ENCODE data around the gene PNPT1. TPM values are rescaled to one million over a fixed set of nuclear protein-coding genes. Genes with fewer than 3 reads are reported as not detected.

PNPT1 gene
- total and polyA plus RNA-seq, 9 of the 15 experiments (the other 6 are each of a cell fraction or from before 2014, with no cell fraction given) = 46.5 to 104 (median 62.7) TPM

DNA sequence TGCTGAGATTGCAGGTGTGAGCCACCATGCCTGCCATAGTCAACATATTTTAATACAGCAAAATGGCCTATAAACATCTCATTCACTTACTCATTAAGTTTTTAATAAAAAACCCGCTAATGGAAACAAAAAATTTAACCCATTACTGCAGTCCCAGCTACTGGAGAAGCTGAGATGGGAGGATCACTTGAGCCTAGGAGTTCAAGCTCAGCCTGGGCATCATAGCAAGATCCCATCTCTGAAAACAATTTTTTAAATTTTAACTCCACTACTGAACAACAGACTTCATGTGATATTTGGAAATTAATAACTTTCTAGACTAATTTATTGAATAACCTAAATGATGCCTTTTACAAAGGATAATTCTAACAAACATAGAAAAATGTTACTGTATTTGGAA lies 81.6 kb downstream of the PNPT1 start (continued):
- TF ChIP-seq, protein P1, sequence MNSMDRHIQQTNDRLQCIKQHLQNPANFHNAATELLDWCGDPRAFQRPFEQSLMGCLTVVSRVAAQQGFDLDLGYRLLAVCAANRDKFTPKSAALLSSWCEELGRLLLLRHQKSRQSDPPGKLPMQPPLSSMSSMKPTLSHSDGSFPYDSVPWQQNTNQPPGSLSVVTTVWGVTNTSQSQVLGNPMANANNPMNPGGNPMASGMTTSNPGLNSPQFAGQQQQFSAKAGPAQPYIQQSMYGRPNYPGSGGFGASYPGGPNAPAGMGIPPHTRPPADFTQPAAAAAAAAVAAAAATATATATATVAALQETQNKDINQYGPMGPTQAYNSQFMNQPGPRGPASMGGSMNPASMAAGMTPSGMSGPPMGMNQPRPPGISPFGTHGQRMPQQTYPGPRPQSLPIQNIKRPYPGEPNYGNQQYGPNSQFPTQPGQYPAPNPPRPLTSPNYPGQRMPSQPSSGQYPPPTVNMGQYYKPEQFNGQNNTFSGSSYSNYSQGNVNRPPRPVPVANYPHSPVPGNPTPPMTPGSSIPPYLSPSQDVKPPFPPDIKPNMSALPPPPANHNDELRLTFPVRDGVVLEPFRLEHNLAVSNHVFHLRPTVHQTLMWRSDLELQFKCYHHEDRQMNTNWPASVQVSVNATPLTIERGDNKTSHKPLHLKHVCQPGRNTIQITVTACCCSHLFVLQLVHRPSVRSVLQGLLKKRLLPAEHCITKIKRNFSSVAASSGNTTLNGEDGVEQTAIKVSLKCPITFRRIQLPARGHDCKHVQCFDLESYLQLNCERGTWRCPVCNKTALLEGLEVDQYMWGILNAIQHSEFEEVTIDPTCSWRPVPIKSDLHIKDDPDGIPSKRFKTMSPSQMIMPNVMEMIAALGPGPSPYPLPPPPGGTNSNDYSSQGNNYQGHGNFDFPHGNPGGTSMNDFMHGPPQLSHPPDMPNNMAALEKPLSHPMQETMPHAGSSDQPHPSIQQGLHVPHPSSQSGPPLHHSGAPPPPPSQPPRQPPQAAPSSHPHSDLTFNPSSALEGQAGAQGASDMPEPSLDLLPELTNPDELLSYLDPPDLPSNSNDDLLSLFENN (IDR thresholded peaks at IDR 0.05; ENCODE audit: low read depth in 2 of 2, low read length in 2 of 2) = no peak
- TF ChIP-seq ZKSCAN1 (IDR thresholded peaks at IDR 0.05; ENCODE audit: low read depth, low read length) = no peak
- TF ChIP-seq CBFA2T3 (IDR thresholded peaks at IDR 0.05) = no peak
- TF ChIP-seq CBX5 (IDR thresholded peaks at IDR 0.05; ENCODE audit: borderline replicate concordance, low read depth) = no peak
- TF ChIP-seq HMBOX1 (IDR thresholded peaks at IDR 0.05) = no peak
- TF ChIP-seq, protein P2, sequence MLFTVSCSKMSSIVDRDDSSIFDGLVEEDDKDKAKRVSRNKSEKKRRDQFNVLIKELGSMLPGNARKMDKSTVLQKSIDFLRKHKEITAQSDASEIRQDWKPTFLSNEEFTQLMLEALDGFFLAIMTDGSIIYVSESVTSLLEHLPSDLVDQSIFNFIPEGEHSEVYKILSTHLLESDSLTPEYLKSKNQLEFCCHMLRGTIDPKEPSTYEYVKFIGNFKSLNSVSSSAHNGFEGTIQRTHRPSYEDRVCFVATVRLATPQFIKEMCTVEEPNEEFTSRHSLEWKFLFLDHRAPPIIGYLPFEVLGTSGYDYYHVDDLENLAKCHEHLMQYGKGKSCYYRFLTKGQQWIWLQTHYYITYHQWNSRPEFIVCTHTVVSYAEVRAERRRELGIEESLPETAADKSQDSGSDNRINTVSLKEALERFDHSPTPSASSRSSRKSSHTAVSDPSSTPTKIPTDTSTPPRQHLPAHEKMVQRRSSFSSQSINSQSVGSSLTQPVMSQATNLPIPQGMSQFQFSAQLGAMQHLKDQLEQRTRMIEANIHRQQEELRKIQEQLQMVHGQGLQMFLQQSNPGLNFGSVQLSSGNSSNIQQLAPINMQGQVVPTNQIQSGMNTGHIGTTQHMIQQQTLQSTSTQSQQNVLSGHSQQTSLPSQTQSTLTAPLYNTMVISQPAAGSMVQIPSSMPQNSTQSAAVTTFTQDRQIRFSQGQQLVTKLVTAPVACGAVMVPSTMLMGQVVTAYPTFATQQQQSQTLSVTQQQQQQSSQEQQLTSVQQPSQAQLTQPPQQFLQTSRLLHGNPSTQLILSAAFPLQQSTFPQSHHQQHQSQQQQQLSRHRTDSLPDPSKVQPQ (CRISPR knock-in tag; IDR thresholded peaks at IDR 0.05; ENCODE audit: borderline replicate concordance) = no peak
- TF ChIP-seq RFX1 (IDR thresholded peaks at IDR 0.05) = no peak
- TF ChIP-seq, protein P3, sequence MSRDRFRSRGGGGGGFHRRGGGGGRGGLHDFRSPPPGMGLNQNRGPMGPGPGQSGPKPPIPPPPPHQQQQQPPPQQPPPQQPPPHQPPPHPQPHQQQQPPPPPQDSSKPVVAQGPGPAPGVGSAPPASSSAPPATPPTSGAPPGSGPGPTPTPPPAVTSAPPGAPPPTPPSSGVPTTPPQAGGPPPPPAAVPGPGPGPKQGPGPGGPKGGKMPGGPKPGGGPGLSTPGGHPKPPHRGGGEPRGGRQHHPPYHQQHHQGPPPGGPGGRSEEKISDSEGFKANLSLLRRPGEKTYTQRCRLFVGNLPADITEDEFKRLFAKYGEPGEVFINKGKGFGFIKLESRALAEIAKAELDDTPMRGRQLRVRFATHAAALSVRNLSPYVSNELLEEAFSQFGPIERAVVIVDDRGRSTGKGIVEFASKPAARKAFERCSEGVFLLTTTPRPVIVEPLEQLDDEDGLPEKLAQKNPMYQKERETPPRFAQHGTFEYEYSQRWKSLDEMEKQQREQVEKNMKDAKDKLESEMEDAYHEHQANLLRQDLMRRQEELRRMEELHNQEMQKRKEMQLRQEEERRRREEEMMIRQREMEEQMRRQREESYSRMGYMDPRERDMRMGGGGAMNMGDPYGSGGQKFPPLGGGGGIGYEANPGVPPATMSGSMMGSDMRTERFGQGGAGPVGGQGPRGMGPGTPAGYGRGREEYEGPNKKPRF (IDR thresholded peaks at IDR 0.05; ENCODE audit: low read depth, low read length) = no peak
- no peak for TF ChIP-seq JUNB (CRISPR knock-in tag; conservative IDR thresholded peaks at IDR 0.05)
- TF ChIP-seq, protein P4, sequence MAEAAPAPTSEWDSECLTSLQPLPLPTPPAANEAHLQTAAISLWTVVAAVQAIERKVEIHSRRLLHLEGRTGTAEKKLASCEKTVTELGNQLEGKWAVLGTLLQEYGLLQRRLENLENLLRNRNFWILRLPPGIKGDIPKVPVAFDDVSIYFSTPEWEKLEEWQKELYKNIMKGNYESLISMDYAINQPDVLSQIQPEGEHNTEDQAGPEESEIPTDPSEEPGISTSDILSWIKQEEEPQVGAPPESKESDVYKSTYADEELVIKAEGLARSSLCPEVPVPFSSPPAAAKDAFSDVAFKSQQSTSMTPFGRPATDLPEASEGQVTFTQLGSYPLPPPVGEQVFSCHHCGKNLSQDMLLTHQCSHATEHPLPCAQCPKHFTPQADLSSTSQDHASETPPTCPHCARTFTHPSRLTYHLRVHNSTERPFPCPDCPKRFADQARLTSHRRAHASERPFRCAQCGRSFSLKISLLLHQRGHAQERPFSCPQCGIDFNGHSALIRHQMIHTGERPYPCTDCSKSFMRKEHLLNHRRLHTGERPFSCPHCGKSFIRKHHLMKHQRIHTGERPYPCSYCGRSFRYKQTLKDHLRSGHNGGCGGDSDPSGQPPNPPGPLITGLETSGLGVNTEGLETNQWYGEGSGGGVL (CRISPR knock-in tag; IDR thresholded peaks at IDR 0.05) = no peak
- TF ChIP-seq, protein P5, sequence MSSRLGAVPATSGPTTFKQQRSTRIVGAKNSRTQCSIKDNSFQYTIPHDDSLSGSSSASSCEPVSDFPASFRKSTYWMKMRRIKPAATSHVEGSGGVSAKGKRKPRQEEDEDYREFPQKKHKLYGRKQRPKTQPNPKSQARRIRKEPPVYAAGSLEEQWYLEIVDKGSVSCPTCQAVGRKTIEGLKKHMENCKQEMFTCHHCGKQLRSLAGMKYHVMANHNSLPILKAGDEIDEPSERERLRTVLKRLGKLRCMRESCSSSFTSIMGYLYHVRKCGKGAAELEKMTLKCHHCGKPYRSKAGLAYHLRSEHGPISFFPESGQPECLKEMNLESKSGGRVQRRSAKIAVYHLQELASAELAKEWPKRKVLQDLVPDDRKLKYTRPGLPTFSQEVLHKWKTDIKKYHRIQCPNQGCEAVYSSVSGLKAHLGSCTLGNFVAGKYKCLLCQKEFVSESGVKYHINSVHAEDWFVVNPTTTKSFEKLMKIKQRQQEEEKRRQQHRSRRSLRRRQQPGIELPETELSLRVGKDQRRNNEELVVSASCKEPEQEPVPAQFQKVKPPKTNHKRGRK (tag; IDR thresholded peaks at IDR 0.05) = no peak
- TF ChIP-seq, protein P6, sequence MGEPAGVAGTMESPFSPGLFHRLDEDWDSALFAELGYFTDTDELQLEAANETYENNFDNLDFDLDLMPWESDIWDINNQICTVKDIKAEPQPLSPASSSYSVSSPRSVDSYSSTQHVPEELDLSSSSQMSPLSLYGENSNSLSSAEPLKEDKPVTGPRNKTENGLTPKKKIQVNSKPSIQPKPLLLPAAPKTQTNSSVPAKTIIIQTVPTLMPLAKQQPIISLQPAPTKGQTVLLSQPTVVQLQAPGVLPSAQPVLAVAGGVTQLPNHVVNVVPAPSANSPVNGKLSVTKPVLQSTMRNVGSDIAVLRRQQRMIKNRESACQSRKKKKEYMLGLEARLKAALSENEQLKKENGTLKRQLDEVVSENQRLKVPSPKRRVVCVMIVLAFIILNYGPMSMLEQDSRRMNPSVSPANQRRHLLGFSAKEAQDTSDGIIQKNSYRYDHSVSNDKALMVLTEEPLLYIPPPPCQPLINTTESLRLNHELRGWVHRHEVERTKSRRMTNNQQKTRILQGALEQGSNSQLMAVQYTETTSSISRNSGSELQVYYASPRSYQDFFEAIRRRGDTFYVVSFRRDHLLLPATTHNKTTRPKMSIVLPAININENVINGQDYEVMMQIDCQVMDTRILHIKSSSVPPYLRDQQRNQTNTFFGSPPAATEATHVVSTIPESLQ (CRISPR knock-in tag; IDR thresholded peaks at IDR 0.05) = no peak
- no peak for TF ChIP-seq MECOM (CRISPR knock-in tag; IDR thresholded peaks at IDR 0.05)

Data from K562 (cell line).